ENCODE results near the gene LMX1B.
"Not testable (repeated sequence)": the region's sequence is repeated elsewhere in the genome, so short reads cannot be mapped to it uniquely, and the experiment has no call there.

Gene LMX1B

DNA sequence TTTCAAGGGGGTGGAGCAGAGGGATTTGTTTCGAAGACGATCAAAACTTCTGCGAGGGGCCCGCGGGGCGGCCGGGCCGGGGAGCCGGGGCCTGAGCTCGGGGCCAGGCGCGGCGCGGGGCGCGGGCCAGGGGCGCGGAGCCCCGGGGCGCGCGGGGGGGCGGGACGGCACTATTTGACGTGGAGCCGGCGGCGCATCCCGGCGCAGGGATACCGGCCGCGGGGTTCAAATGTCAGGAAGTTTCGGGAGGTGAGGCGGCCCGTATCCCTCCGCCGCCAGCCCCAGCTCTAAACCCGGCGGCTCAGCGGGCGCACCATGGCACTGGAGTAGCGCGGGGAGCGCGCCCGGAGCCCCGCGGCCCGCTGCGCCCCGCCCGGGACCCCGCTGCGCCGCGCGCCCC lies at the start of gene LMX1B:
Gene LMX1B, plus strand, starts transcription at position 278 of the 400 bp plus-strand sequence. CDS start 522 bp downstream, outside the sequence.
- no peak for DNase-seq

DNA sequence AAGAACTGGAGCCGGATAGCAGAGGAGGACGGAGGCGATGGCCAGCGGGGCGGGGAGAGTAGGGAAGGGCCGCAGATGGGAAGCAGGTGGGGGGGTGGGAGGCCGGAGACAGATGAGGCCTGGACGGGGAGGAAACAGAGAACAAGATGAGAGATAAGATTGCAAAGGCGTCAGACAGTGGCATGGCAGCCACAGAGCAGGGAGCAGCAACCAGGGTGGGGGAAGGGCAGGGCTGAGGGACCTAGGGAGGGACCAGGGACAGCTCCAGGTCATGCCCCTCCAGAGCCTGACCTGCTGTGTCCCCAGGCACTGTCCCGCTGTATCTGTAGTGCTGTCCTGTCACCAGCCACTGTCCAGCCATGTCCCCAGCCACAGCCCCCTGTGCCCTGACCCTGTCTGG lies 49.6 kb upstream of the LMX1B start:
- no peak for DNase-seq

DNA sequence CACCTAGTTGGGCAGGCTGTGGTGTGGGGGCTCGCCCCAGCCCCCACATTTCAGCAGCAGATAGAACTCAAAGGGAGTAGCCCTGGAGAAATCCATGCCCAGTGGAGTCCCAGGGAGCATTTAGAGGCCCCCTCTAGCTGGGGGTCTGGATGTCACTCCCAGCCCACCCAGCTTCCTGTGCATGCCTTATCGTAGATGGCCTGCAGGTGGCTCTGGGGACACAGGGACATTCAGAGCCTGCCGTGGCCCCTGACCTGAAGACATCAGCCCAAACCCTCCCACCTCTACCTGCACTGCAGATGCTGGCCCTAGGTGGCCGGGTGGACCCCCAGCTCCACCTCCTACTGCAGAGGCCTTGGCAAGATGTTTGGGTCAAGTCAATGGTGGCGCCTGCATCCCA lies 49.0 kb upstream of the LMX1B start:
- DNase-seq, result no peak

DNA sequence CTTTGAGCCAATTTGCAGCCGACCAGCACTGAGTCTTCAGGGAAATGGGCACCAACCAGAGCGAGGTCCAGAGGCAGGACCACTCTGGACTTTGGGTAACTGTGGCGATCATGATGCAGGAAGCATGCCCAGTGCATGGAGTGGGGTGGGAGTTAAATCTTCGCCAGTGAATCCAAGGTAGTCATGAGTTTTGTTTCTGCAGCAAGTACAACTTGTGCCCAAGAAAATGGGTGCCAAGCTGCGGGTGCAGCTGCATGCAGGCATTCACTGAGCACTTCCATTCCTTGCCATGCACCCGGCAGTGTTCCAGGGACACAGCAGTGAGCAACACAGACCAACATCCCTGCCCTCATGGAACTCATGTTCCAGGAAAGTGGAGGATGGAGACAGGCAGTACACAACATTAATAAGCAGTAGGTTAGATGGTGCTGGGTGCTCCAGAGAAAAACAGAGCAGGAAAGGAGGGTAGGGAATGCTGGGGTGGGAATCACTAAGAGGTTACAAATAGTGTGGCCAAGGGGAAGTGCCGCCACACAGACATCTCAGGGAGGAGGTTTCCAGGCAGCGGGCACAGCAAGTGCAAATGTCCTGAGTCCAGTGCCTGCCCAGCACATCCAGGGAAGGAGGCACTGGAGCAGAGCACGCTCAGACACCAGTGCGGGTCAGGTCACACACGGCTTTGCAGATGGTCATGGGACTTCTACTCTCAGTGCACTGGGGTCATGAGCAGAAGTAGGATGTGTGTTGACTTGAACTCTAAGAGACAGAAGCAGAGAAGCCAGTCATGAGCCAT lies 48.2 kb upstream of the LMX1B start:
- no peak for DNase-seq

DNA sequence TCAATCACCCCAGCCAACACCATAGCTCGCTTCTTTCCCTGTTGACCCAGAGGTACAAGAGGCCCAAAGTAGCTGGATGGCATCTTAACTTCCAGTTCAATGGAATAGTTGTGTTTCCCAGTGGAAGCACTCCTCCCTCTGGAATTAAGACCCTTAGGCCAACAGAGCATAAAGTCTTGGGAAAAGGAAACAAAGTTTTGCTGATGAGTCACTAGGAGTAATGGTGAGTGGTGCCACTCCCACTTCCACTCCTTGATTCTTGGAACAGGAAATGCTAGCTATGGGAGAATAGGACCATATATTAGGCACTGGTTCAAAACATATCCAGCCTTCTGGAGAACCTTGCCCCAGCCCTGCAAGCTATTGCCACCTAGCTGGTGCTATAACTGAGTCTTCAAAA lies 44.7 kb upstream of the LMX1B start:
- DNase-seq, result no peak

DNA sequence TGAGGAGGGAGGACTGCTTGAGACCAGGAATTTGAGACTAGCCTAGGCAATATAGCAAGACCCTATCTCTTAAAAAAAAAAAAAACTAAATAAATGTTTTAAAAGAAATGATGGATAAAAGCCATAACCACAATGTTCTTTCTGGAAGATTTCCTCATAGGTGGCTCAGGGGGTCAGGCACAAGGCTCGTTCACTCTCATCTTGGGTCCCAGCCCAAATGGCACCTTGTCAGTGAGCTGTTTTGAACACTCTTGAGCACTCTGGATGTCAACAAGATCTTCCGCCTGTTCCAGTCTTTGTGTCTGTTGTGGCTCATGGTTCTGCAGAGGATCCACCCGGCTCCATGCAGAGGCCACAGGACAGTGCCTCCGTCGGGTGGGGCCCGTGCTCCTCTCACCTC lies 35.7 kb upstream of the LMX1B start:
- no peak for DNase-seq

DNA sequence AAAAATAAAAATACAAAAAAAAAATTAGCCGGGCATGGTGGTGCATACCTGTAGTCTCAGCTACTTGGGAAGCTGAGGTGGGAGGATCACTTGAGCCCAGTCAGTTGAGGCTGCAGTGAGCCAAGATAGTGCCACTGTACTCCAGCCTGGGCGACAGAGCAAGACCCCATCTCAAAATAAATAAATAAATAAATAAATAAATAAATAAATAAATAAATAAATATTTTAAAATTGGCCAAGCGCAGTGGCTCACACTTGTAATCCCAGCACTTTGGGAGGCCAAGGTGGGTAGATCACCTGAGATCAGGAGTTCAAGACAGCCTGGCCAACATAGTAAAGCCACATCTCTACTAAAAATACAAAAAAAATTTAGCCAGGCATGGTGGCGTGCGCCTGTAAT lies 33.4 kb upstream of the LMX1B start:
- DNase-seq, result not testable (repeated sequence)

DNA sequence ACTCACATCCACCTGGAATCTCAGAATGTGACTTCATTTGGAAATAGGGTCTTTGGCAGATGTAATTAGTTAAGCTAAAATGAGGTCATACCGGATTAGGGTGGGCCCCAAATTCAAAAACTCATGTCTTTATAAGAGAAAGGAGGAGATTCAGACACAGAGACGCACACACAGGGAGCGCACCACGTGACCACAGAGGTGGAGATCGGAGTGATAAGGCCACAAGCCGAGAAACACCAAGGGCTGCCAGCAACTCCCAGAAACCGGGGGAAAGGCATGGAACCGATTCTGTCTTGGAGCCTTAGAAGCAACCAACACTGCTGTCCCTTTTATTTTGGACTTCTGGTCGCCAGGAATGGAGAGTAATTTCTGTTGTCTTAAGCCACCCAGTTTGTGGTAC lies 31.8 kb upstream of the LMX1B start:
- no peak for DNase-seq

DNA sequence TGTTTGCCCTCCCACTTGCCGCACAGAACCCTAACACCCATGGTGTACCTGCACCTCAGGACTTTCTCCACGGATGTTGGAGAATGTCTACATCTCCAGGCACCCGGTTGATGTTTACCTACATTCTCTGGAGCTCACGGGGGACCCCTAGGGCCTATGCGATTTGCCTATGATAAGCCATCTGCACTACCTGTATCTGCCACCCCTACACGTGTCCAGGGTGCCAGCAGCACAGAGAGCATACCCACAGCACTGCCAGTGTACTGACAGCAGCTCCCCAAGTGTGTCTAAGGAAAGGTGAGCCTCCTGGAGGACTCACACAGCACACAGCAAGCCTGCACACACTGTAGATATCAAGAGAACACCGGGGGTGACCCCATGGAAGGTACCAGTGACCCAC lies 31.3 kb upstream of the LMX1B start:
- DNase-seq, result no peak

DNA sequence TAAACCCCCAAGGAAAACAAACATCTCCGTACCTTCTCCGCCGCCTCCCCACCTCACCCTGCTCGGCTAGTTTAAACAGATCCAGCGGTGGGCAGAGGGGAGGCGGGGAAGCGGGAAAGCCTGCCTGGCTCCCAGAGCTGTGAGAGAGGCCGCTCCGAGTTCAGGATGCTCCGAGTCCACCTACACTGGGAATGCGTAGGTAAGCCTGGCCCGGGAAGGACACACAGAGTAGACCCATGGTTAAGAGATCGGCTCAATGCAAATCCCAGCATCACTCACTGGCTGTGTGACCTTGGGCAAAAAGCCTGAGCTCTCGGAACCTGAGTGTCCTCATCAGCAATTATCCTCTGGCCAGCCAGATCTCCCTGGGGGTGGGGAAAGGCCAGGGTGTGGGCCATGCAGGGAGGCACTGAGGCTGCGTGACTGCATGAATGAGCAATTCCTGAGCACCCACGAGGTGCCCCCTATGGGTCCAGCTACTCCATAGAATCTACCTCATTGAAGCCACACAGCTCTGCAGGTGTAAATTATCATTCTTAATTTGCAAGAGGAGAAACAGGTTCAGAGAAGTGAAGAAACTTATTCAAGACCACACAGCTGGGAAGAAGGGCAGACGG lies 30.5 kb upstream of the LMX1B start:
- DNase-seq, result no peak

DNA sequence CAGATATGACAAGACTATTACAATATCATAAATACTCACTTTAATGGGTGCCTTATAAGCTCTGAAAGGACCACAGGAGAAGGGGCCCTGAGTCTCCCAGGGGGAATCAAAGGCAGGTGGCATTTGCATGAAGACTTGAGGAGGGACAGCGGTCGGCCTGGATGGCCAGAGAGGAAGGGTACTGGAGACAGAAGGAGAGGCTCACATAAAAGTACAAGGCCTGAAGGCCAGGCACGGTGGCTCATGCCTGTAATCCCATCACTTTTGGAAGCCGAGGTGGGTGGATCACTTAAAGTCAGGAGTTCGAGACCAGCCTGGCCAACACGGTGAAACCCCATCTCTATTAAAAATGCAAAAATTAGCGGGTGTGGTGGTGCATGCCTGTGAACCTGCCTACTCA lies 29.1 kb upstream of the LMX1B start:
- no peak for DNase-seq

DNA sequence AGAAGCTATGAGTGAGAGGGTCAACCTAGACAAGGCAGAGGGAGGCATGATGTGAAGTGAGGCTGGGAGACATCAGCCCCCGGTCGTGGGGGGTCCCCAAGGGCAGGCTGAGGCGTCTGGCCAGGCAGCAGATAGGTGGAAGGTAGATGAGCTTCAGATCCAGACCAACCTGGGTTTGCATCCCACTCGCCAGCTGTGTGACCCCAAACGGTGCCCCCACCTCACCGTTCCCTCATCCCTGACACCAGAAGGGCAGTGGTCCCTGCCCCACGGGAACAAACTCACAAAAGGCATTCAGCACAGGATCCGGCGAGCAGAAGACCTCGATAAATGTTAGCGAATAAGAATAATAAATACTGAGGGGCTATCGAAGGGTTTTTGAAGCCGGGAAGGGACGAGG lies 27.5 kb upstream of the LMX1B start:
- DNase-seq, result no peak

DNA sequence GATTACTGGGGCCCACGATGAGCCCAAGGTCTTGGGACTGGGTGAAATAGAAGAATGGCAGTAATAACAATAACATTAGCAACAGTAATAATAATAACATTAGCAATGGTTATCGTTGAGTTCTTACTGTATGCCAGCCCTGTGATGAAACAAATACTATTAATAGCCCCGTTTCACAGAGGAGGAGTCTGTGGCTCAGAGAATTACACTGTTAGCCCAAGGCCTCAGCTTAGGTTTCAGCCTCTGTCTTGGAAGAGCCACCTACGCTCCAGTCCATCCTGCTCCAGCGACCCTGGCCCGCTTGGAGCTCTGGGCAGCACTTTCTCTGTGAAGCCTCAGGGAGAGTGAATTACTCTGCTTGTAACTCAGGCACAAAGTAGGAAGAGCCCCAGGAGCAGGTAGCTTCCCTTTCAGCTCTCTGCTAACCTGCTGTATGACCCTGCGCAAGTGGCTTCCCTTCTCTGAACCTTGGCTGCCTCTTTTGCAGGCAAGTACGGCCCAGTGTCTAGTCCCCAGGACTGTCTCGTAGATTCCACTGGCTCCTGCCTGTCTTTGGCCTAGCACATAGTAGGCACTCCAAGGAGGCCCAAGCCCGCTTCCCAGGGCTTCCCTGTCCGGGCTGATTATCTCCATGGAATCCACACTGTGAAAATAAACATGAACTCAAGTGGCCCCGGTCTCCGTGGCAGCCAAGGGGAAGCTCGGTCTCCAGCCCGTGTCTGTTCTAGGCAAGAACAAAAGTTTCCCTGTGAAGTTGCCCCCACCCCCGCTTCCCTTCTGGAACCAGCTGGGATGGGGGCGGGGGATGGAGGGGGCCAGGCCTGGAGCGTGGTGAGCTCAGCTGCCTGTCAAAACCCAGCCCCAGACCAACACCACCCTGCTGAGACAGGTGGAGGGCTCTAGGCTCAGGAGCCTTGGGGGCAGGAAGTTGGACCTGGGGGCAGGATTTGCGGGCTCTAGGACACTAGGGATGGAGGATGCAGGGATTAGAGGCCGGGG lies 26.2 kb upstream of the LMX1B start:
- no peak for DNase-seq

DNA sequence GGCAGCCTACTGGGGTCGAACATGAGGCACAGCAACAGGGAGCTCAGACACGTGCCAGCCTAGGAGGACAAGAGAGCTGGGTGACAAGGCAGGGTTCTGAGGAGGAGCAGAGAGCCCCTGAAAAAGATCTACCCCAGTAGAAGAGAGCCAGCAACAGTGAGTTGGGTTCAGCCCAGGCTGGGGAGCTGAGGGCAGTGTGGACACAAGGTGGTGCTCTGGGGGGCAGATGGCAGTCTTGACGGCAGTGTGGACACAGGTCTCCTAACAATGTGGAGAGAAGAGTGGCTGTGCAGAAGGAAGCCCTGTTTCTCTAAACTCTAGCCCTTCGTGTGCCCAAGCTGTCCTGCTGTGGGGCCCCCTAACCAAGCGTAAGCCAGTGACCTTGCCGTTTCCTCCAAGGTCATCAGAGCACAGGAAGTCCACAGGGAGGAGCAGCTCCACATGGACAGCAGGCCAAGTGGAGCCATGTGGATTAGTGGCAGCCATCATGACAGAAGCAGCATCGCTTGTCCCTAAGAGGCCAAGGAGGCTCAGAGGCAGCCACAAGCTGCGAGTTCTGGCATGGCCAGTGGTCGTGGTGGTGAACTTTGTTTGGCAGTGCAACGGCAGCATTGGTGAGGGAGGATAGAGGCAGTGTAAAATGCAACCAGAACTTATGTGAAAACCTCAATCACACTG lies 25.1 kb upstream of the LMX1B start:
- no peak for DNase-seq

DNA sequence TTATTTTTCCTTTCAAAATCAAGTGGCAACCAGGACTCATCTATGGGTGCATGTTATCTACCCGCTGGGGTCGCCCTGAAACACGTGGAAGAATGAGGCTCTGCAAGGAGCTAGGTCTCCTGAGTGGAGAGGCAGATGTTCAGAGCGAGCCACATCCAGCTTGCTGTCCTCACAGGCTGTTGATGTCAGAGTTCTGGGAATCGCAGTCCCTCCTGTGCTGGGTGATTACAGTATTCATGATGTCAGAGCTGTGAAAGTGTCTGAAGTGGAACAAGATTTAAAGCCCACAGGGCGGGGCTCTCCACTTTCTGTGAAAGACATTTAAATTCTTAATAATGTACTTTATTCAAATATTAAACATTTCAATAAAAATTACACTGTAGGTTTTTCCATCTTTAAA lies 24.4 kb upstream of the LMX1B start:
- DNase-seq, result no peak

DNA sequence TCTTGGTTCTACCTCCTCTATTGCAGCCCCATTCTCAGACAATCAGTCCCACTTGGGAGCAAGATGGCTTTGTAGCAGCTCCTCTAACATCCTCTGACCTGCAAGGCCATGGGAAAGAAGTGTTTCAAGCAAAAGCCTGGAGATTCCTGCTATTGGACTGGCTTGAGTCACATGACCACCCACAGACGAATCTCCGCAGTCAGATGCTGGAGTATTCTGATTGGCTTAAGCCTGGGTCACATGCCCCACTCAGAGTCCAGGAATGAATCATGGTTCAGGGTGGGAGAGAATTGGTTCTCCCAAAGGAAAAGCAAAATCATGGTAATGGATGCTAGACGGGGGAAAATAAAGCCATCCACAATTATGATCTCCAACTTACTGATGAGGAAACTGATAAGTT lies 22.6 kb upstream of the LMX1B start:
- DNase-seq, result no peak

DNA sequence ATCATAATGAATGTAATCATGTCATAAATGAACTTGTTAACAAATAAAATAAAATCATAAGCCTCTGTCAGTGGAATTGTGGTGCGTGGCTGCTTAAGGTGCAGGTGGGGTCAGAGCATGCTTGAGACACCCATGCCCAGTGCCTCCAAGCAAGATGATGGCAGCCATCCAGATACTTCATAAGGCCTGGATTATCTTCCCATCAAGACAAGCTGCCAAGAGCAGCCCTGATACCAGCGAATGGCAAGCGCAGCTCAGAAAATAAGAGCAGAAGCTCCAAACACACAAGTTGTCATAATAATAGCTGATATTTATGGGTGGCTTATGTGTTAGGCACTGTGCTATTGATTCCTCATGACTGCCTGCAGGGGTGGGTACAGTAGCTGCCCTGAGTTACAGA lies 21.8 kb upstream of the LMX1B start:
- DNase-seq, result no peak

DNA sequence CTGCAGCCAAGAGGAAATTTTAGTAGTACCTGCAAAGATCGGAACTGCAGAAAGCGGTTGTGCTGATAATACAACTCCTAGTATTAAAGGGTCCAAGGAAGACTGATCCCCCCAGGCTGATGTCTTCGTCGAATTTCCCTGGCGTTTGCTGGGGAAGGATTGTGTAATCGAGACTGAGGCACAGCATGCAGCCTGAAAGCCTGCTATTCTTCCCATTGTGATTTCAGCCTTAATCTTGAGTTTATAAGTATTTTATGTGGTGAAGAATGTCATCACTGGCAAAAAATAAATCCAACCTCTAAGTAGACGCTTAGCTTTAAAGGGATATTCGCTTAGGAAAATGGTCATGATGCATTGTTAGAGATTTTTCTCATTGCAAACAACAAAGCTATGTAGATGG lies 21.3 kb upstream of the LMX1B start:
- DNase-seq, result no peak

DNA sequence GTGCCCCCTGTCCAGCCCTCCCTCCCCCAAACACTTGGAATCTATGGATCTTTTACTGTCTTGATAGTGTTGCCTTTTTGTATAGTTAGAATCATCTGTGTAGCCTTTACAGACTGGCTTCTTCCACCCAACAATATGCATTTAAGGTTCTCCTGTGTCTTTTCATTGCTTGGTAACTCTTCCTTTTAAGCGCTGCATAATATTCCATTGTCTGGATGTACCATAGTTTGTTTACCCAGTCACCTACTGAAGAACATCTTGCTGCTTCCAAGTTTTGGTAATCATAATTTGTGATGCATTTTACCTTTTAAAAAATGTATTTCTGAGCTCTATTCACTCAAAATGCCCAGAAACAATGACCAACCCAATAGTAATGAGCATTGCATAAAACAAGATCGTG lies 17.7 kb upstream of the LMX1B start:
- DNase-seq, result no peak

DNA sequence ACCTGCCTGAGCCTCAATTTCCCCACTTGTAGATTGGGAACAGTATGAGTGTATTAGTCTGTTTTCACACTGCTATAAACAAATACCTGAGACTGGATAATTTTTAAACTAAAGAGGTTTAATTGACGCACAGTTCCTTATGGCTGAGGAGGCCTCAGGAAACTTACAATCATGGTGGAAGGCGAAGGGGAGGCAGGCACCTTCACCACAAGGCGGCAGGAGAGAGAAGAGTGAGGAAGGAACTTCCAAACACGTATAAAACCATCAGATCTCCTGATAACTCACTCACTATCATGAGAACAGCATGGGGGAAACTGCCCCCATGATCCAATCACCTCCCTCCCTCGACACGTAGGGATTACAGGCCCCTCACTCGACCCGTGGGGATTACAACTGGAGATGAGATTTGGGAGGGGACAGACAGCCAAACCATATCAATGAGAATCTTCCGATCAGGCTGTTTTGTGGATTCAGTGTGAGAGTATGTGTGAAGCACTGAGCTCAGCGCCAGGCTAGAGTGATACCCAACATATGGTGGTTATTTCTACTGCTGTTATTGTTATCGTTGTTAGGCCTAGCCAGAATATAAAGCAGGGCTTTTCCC lies 14.6 kb upstream of the LMX1B start:
- DNase-seq, result no peak

DNA sequence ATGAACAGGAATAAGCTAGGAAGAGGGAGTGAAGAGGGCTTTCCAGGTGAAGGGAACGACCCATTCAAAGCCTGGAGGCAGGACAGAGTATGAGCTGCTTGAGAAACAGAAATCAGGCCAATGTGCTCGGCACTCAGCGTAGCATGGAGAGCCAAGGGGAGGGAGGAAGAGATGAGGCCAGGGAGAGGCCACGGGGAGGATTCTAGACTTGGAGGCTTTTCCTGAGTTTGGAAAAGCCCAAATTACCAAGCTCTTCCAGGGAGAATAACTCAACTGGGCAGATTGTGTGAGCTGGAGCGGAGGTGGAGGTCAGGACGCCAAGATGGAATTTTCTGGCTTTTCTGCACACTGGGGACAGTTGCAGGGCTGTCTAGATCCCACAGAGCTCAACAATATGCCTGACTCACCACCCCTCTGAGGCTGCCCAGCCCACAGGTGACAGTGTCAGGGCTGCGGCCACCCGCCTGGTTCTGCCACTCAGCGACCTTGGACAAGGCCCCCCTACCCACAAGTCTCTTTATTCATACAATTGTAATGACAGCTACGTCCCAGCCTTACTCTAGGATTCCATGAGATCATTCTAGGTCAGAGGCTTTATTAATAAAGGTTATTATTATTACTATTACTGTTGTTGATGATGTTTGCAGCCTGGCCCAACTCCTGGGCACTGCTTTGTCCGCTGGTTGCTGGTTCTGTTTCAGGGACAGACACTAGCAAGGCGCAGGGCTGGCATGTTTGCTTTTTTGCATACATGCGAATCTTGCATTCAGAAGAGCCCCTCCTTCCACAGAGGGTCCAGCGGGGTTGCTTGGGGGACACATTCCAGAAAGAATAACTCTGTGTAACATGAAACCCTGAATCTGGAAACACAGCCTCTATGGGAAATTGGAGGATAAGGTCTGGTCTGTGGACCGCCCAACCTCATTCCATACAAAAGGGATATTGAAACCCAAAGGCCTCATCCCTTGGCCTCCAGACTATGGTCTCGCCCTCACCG lies 9.4 kb upstream of the LMX1B start:
- DNase-seq, result no peak

All from AML-193 (cell line).